Stimulated activated CD8-positive, alpha-beta memory T cell treated with anti-CD3 and anti-CD28 coated beads, Interleukin-15, amount 100 ng/mL, for 48 hours (primary cell): ENCODE measurements around the gene TSEN54.

Source experiments
- DNase-seq, 2 donors: peaks; one replicate each; pipeline ENCODE4 v3.0.0-alpha.2; 2020; ENCODE audit warnings: low read depth in 2 of 2

TSEN54 gene

GRCh38 chr17:75565618-75566017 is 49.3 kb downstream of the TSEN54 start:
- no peak for DNase-seq

- no peak for DNase-seq
Measured at GRCh38 chr17:75566416-75566815, 50.1 kb downstream of the TSEN54 start.

GRCh38 chr17:75566834-75567233 is 50.5 kb downstream of the TSEN54 start:
- no peak for DNase-seq

GRCh38 chr17:75568412-75569255 is 52.3 kb downstream of the TSEN54 start:
- DNase-seq: no peak

- no peak for DNase-seq
Measured at GRCh38 chr17:75570034-75570676, 53.8 kb downstream of the TSEN54 start.

GRCh38 chr17:75570772-75571171 is 54.4 kb downstream of the TSEN54 start:
- no peak for DNase-seq

GRCh38 chr17:75571197-75571884 is 55.0 kb downstream of the TSEN54 start:
- DNase-seq: no peak

GRCh38 chr17:75571885-75572215 is 55.5 kb downstream of the TSEN54 start:
- DNase-seq: no peak

- no peak for DNase-seq
Measured at GRCh38 chr17:75572713-75573539, 56.6 kb downstream of the TSEN54 start.

- no peak for DNase-seq
Measured at GRCh38 chr17:75573540-75573957, 57.2 kb downstream of the TSEN54 start.

- no peak for DNase-seq
Measured at GRCh38 chr17:75573994-75574393, 57.7 kb downstream of the TSEN54 start.
